22Rv1 (cell line): ENCODE data around the gene BTF3L4.

Experiments
- H3K27ac ChIP-seq: fragments of 450-650 bp; 2 replicates; pipeline ENCODE4 v1.5.1; 2017
- CTCF ChIP-seq: fragments of 450-650 bp; IDR thresholded peaks from 2 replicates; pipeline ENCODE4 v1.5.1; 2017; ENCODE audit warnings: mild to moderate bottlenecking
- ZFX ChIP-seq: fragments of 450-650 bp; IDR thresholded peaks from 2 replicates; pipeline ENCODE4 v1.6.1; 2017; ENCODE audit warnings: antibody characterized with exemption, borderline replicate concordance

The BTF3L4 gene

GRCh38 chr1:52112489-52112888 lies 56.4 kb downstream of the BTF3L4 start:
- no peak for TF ChIP-seq ZFX
- no peak for TF ChIP-seq CTCF
- H3K27ac ChIP-seq, result no peak overlapping the region

GRCh38 chr1:52119301-52120079 lies 63.4 kb downstream of the BTF3L4 start:
- no peak for TF ChIP-seq CTCF
- no peak for TF ChIP-seq ZFX

GRCh38 chr1:52122384-52122783 lies 66.3 kb downstream of the BTF3L4 start:
- TF ChIP-seq CTCF (no peak), ZFX (no peak)

More at GRCh38 chr1:52119301-52120079, 63.4 kb downstream of the BTF3L4 start:
- no peak overlapping the region for H3K27ac ChIP-seq

GRCh38 chr1:52123622-52124021 lies 67.5 kb downstream of the BTF3L4 start:
- TF ChIP-seq CTCF, result no peak
- TF ChIP-seq ZFX, result no peak
- H3K27ac ChIP-seq, result no peak overlapping the region

More at GRCh38 chr1:52122384-52122783, 66.3 kb downstream of the BTF3L4 start:
- H3K27ac ChIP-seq, result no peak overlapping the region

GRCh38 chr1:52125736-52126359 lies 69.8 kb downstream of the BTF3L4 start:
- no peak for TF ChIP-seq CTCF
- no peak for TF ChIP-seq ZFX
- H3K27ac ChIP-seq, result no peak overlapping the region

GRCh38 chr1:52127181-52128180 lies 71.4 kb downstream of the BTF3L4 start:
- TF ChIP-seq ZFX (no peak), CTCF (peak; percentile 86)
- no peak overlapping the region for H3K27ac ChIP-seq
